Measurements from ENCODE around the gene MPRIP. TPM values are rescaled to one million over a fixed set of nuclear protein-coding genes. Genes with fewer than 3 reads are reported as not detected.

MPRIP gene
- total RNA-seq, 1 experiment from 2014 or later, result 258 TPM

- Histone ChIP-seq H3K9ac (ENCODE audit: low read length) (no peak overlapping the region), H2AFZ (ENCODE audit: low read depth, low read length, poor library complexity, severe bottlenecking) (no peak overlapping the region), H3K9me2 (ENCODE audit: insufficient read depth) (no peaks in the 10 kb centered on the region), H3K27ac (ENCODE audit: low read depth, low read length) (no peak overlapping the region), H3K9me3 (ENCODE audit: control insufficient read depth in 1 of 2, insufficient read depth in 1 of 2, low read depth in 1 of 2, low read length in 2 of 2) (no peaks in the 10 kb centered on the region), H3K4me3 (replicated peaks in 1 of 2; ENCODE audit: low read depth in 1 of 2, low read length in 2 of 2) (no peak overlapping the region), H3K27me3 (ENCODE audit: insufficient read depth, low read length) (no peaks in the 10 kb centered on the region), H3K36me3 (ENCODE audit: control insufficient read depth in 1 of 2, insufficient read depth in 2 of 2, low read length in 2 of 2) (peaks cover 25 to 40% of the 10 kb centered on the region in 2 experiments), H3K4me2 (ENCODE audit: low read length) (no peak overlapping the region), H3K79me2 (ENCODE audit: insufficient read depth, low read length) (no peaks in the 10 kb centered on the region), H4K20me1 (ENCODE audit: insufficient read depth) (no peaks in the 10 kb centered on the region), H3K4me1 (ENCODE audit: control insufficient read depth in 1 of 2, insufficient read depth in 2 of 2, low read length in 2 of 2) (no peaks in the 10 kb centered on the region)
- intact Hi-C loops (cut with micrococcal nuclease), result no loop called here
- BruUV-seq (replicated peaks), result no TSS peak
- ChIA-PET POLR2A (no interaction called here), RAD21 (ENCODE audit: low non-redundant PET in 1 of 2, low total read pairs in 2 of 2, uncharacterized antibody in 2 of 2, unreplicated experiment in 2 of 2) (no interaction called here), CTCF (no interaction called here)
- TF ChIP-seq EZH2 (IDR thresholded peaks at IDR 0.05) (no peak), ZFX (IDR thresholded peaks at IDR 0.05) (no peak), MAX (IDR thresholded peaks at IDR 0.05) (no peak), POLR2AphosphoS5 (IDR thresholded peaks at IDR 0.05; ENCODE audit: low read depth, low read length) (no peak), REST (IDR thresholded peaks at IDR 0.05; ENCODE audit: low read depth) (no peak), CTCF (IDR thresholded peaks at IDR 0.05 in 2 of 3, conservative IDR thresholded peaks at IDR 0.05 in 1 of 3; ENCODE audit: borderline replicate concordance in 1 of 3, insufficient read depth in 1 of 3, low read depth in 2 of 3, low read length in 2 of 3) (no peak), EGR1 (IDR thresholded peaks at IDR 0.05; ENCODE audit: low read depth) (no peak), ZNF274 (IDR thresholded peaks at IDR 0.05; ENCODE audit: low read depth, low read length) (no peak), ATF3 (IDR thresholded peaks at IDR 0.05) (no peak), POLR2A (IDR thresholded peaks at IDR 0.05; ENCODE audit: borderline replicate concordance, extremely low read depth, insufficient read depth, insufficient read length) (no peak)
- no peak for ATAC-seq
- DNase-seq (ENCODE audit: low read depth, low spot score), result no peak
These were observed 124.2 kb downstream of the MPRIP start for GRCh38 chr17:17166446-17166845.
